GM23338 (cell line): ENCODE data around the gene EXO5. TPM values are rescaled to one million over a fixed set of nuclear protein-coding genes. Genes with fewer than 3 reads are reported as not detected.

Source experiments
- ATAC-seq: fragments of 200-7000 bp; cut with Tn5 transposase; 3 replicates; pipeline ENCODE4 v1.9.1; 2020
- DNase-seq: peaks from one replicate; pipeline ENCODE4 v3.0.0-alpha.2; 2015; ENCODE audit warnings: low spot score
- H2AFZ ChIP-seq: fragments of 200-600 bp; sonication (generic); 2 replicates; pipeline ENCODE4 v1.8.0; 2016; ENCODE audit warnings: antibody characterized with exemption, mild to moderate bottlenecking, moderate library complexity
- H3F3A ChIP-seq: fragments of 200-600 bp; sonication (generic); replicated peaks from 2 replicates; pipeline ENCODE4 v1.8.0; 2017; ENCODE audit warnings: antibody characterized with exemption, mixed run types, low read depth
- H3K27ac ChIP-seq: fragments of 200-600 bp; sonication (generic); 2 replicates; pipeline ENCODE4 v1.6.1; 2016; ENCODE audit warnings: low read depth
- H3K27me3 ChIP-seq: fragments of 200-600 bp; sonication (generic); 2 replicates; pipeline ENCODE4 v1.8.0; 2016; ENCODE audit warnings: mild to moderate bottlenecking, mixed run types, moderate library complexity; ENCODE audit not compliant: insufficient read depth
- H3K36me3 ChIP-seq: fragments of 200-600 bp; sonication (generic); 2 replicates; pipeline ENCODE4 v1.8.0; 2016; ENCODE audit warnings: mild to moderate bottlenecking; ENCODE audit not compliant: insufficient read depth
- H3K4me1 ChIP-seq: fragments of 200-600 bp; sonication (generic); 2 replicates; pipeline ENCODE4 v1.8.0; 2016; ENCODE audit warnings: mild to moderate bottlenecking, moderate library complexity; ENCODE audit not compliant: insufficient read depth
- H3K4me2 ChIP-seq: fragments of 200-600 bp; sonication (generic); 2 replicates; pipeline ENCODE4 v1.7.1; 2017; ENCODE audit warnings: mixed run types
- H3K4me3 ChIP-seq: fragments of 200-600 bp; sonication (generic); 2 replicates; pipeline ENCODE4 v1.6.1; 2016; ENCODE audit warnings: mixed run types
- H3K79me2 ChIP-seq: fragments of 200-600 bp; sonication (generic); replicated peaks from 2 replicates; pipeline ENCODE4 v1.8.0; 2017; ENCODE audit warnings: mild to moderate bottlenecking; ENCODE audit not compliant: insufficient read depth
- H3K9me2 ChIP-seq: fragments of 200-600 bp; sonication (generic); 2 replicates; pipeline ENCODE4 v1.8.0; 2017; ENCODE audit not compliant: insufficient read depth
- H4K20me1 ChIP-seq: fragments of 200-600 bp; sonication (generic); replicated peaks from 2 replicates; pipeline ENCODE4 v1.8.0; 2017; ENCODE audit warnings: mild to moderate bottlenecking; ENCODE audit not compliant: insufficient read depth
- H3K27ac Mint-ChIP-seq: 2 replicates; pipeline ENCODE4 v1.8.0; 2020; ENCODE audit warnings: inconsistent platforms, mild to moderate bottlenecking, moderate library complexity, mixed read lengths
- H3K27me3 Mint-ChIP-seq: 3 replicates; pipeline ENCODE4 v1.8.0; 2022; ENCODE audit warnings: low read depth, mild to moderate bottlenecking, moderate library complexity, mixed read lengths, inconsistent platforms; ENCODE audit not compliant: insufficient read depth, poor library complexity
- H3K36me3 Mint-ChIP-seq: 3 replicates; pipeline ENCODE4 v1.8.0; 2021; ENCODE audit warnings: low read depth, mild to moderate bottlenecking, inconsistent platforms, moderate library complexity, mixed read lengths
- H3K4me1 Mint-ChIP-seq: 3 replicates; pipeline ENCODE4 v1.8.0; 2020; ENCODE audit warnings: mild to moderate bottlenecking, inconsistent platforms, mixed read lengths
- H3K4me3 Mint-ChIP-seq: 3 replicates; pipeline ENCODE4 v1.8.0; 2021; ENCODE audit warnings: moderate library complexity, mild to moderate bottlenecking, inconsistent platforms, mixed read lengths
- H3K9me3 Mint-ChIP-seq: 3 replicates; pipeline ENCODE4 v1.8.0; 2020; ENCODE audit warnings: moderate library complexity, mild to moderate bottlenecking, inconsistent platforms, mixed read lengths
- CREB1 ChIP-seq: fragments of 250-450 bp; sonication (Bioruptor Pico); IDR thresholded peaks from 2 replicates; pipeline ENCODE4 v1.5.0; 2020; ENCODE audit warnings: low read depth, mild to moderate bottlenecking, moderate library complexity
- EZH2 ChIP-seq: fragments of 200-600 bp; sonication (generic); IDR thresholded peaks from one replicate; pipeline ENCODE4 v1.8.0; 2017; ENCODE audit warnings: antibody characterized with exemption, mild to moderate bottlenecking, low read depth; ENCODE audit not compliant: unreplicated experiment
- EZH2phosphoT487 ChIP-seq: fragments of 200-600 bp; sonication (generic); IDR thresholded peaks from one replicate; pipeline ENCODE4 v1.8.1; 2018; ENCODE audit warnings: antibody characterized with exemption; ENCODE audit not compliant: unreplicated experiment
- JUNB ChIP-seq: IDR thresholded peaks from one replicate; pipeline ENCODE4 v1.6.1; 2016; ENCODE audit warnings: antibody characterized with exemption; ENCODE audit not compliant: unreplicated experiment
- NANOG ChIP-seq: IDR thresholded peaks from 2 replicates; pipeline ENCODE4 v1.6.1; 2016; ENCODE audit warnings: antibody characterized with exemption, borderline replicate concordance
- POLR2AphosphoS5 ChIP-seq: IDR thresholded peaks from 2 replicates; pipeline ENCODE4 v1.6.1; 2016; ENCODE audit warnings: antibody characterized with exemption, low read depth
- STAT1 ChIP-seq: IDR thresholded peaks from one replicate; pipeline ENCODE4 v1.6.1; 2016; ENCODE audit warnings: antibody characterized with exemption; ENCODE audit not compliant: unreplicated experiment
- ZNF114 ChIP-seq: fragments of 250-450 bp; sonication (Bioruptor Pico); IDR thresholded peaks from 2 replicates; pipeline ENCODE4 v1.5.0; 2020; ENCODE audit warnings: mild to moderate bottlenecking, moderate library complexity
- ZNF331 ChIP-seq: fragments of 250-450 bp; sonication (Bioruptor Pico); IDR thresholded peaks from 2 replicates; pipeline ENCODE4 v1.5.0; 2020; ENCODE audit warnings: low read depth, mild to moderate bottlenecking, moderate library complexity
- polyA plus RNA-seq: library from polyadenylated mRNA; unstranded; fragments of >200 nt; fragmentation: Nextera tagmentation; extraction: Ambion mirVana; gene quantifications from 2 replicates; pipeline ENCODE4 v1.2.1, GENCODE V29; 2016
- total RNA-seq: library from RNA; depleted of rRNA; stranded (reverse); fragments of >200 nt; shearing (Covaris generic); gene quantifications from 2 replicates; pipeline ENCODE4 v1.2.3, GENCODE V29; 2014
- TF ChIP-seq, protein P1 (sequence below), 2 experiments: fragments of 200-600 bp in 1 of 2; sonication (generic) in 1 of 2; conservative IDR thresholded peaks; 2 replicates each; pipeline versions ENCODE4 v1.5.1 to v1.6.1; 2016 to 2017; ENCODE audit warnings: antibody characterized with exemption in 2 of 2, low read depth in 2 of 2, mild to moderate bottlenecking in 2 of 2, moderate library complexity in 1 of 2
- TF ChIP-seq, protein P2 (sequence below): IDR thresholded peaks from 2 replicates; pipeline ENCODE4 v1.6.1; 2016; ENCODE audit warnings: antibody characterized with exemption
- TF ChIP-seq, protein P3 (sequence below): IDR thresholded peaks from one replicate; pipeline ENCODE4 v1.6.1; 2018; ENCODE audit warnings: antibody characterized with exemption; ENCODE audit not compliant: unreplicated experiment

EXO5 gene
- total and polyA plus RNA-seq, 2 experiments from 2014 or later = 4.4 to 7.2 TPM

DNA sequence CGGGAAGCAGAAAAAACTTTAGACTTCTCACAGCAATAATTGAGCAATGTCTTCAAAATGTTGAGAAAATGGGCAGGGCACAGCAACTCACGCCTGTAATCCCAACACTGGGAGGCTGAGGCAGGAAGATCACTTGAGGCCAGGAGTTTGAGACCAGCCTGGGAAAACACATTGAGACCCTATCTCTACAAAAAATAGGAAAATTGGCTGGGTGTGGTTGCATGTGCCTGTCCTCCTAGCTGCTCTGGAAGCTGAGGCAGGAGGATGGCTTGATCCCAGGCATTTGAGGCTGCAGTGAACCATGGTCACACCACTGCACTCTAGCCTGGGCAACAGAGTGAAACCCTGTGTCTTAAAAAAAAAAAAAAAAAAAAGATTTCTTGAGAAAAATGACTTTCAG lies 39.2 kb upstream of the EXO5 start:
- no peak overlapping the region for H3K27ac ChIP-seq
- TF ChIP-seq CREB1 (CRISPR knock-in tag) = no peak
- no peaks in the 10 kb centered on the region for H4K20me1 ChIP-seq
- no peaks in the 10 kb centered on the region for H3K9me2 ChIP-seq
- no peaks in the 10 kb centered on the region for H3K27me3 ChIP-seq
- H3K79me2 ChIP-seq = no peaks in the 10 kb centered on the region
- no peak overlapping the region for H2AFZ ChIP-seq
- no peaks in the 10 kb centered on the region for H3K4me1 Mint-ChIP-seq
- H3K36me3 ChIP-seq = peaks cover 29% of the 10 kb centered on the region; the same call in 1 of the 2 replicates
- peaks cover 64% of the 10 kb centered on the region for H3K36me3 Mint-ChIP-seq
- ATAC-seq (no peak), DNase-seq (no peak)
- H3K27ac Mint-ChIP-seq = no peak overlapping the region
- no peaks in the 10 kb centered on the region for H3K4me1 ChIP-seq
- H3F3A ChIP-seq = no peaks in the 10 kb centered on the region
- H3K9me3 Mint-ChIP-seq = peaks cover 95% of the 10 kb centered on the region
- no peak overlapping the region for H3K4me3 ChIP-seq
- no peak overlapping the region for H3K4me3 Mint-ChIP-seq
- H3K27me3 Mint-ChIP-seq = peaks cover 8% of the 10 kb centered on the region
- H3K4me2 ChIP-seq = no peak overlapping the region

DNA sequence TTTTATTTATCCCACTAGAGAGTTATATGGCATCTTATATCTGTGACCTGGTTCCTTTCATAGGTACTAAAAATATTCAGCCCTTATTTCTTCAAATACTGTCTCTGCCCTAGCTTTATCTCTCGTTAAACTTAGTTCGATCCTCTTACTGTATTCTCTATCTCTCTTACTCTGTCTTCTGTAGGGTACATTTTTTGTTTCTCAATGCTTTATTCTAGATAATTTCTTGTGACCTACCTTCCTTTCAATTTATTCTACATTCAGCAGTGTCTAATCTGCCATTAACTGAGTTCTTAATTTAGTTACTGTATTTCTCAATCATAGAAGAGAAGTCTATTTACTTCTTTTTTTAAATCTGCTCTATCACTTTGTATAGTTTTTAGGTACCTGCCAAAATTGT lies 33.3 kb upstream of the EXO5 start:
- peaks cover 12% of the 10 kb centered on the region for H3K27me3 Mint-ChIP-seq
- H3K36me3 Mint-ChIP-seq = peaks cover 18% of the 10 kb centered on the region
- Histone ChIP-seq H4K20me1 (peaks cover 4% of the 10 kb centered on the region; the same call in 1 of the 2 replicates), H3K27ac (no peak overlapping the region), H3K4me3 (no peak overlapping the region), H3K9me2 (no peaks in the 10 kb centered on the region), H3K4me2 (no peak overlapping the region), H3K79me2 (no peaks in the 10 kb centered on the region), H3K4me1 (no peaks in the 10 kb centered on the region; the same call in 1 of the 2 replicates), H2AFZ (no peak overlapping the region), H3K27me3 (0 out of 2 replicates have a peak, but pooled peaks cover 8% of the 10 kb centered on the region), H3F3A (no peaks in the 10 kb centered on the region), H3K36me3 (no peaks in the 10 kb centered on the region)
- H3K4me1 Mint-ChIP-seq = peaks cover 15% of the 10 kb centered on the region
- H3K4me3 Mint-ChIP-seq = no peak overlapping the region
- DNase-seq (no peak), ATAC-seq (no peak)
- H3K9me3 Mint-ChIP-seq = peaks cover 60% of the 10 kb centered on the region
- H3K27ac Mint-ChIP-seq = no peak overlapping the region
- TF ChIP-seq EZH2 = no peak
- TF ChIP-seq, protein P1, sequence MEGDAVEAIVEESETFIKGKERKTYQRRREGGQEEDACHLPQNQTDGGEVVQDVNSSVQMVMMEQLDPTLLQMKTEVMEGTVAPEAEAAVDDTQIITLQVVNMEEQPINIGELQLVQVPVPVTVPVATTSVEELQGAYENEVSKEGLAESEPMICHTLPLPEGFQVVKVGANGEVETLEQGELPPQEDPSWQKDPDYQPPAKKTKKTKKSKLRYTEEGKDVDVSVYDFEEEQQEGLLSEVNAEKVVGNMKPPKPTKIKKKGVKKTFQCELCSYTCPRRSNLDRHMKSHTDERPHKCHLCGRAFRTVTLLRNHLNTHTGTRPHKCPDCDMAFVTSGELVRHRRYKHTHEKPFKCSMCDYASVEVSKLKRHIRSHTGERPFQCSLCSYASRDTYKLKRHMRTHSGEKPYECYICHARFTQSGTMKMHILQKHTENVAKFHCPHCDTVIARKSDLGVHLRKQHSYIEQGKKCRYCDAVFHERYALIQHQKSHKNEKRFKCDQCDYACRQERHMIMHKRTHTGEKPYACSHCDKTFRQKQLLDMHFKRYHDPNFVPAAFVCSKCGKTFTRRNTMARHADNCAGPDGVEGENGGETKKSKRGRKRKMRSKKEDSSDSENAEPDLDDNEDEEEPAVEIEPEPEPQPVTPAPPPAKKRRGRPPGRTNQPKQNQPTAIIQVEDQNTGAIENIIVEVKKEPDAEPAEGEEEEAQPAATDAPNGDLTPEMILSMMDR (conservative IDR thresholded peaks at IDR 0.05; ENCODE audit: low read depth in 2 of 2) = no peak
- no peak for TF ChIP-seq ZNF331 (CRISPR knock-in tag)
- TF ChIP-seq POLR2AphosphoS5 = no peak
- TF ChIP-seq STAT1 = no peak
- TF ChIP-seq NANOG = no peak
- TF ChIP-seq, protein P2, sequence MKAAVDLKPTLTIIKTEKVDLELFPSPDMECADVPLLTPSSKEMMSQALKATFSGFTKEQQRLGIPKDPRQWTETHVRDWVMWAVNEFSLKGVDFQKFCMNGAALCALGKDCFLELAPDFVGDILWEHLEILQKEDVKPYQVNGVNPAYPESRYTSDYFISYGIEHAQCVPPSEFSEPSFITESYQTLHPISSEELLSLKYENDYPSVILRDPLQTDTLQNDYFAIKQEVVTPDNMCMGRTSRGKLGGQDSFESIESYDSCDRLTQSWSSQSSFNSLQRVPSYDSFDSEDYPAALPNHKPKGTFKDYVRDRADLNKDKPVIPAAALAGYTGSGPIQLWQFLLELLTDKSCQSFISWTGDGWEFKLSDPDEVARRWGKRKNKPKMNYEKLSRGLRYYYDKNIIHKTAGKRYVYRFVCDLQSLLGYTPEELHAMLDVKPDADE = no peak
- TF ChIP-seq JUNB = no peak
- TF ChIP-seq, protein P3, sequence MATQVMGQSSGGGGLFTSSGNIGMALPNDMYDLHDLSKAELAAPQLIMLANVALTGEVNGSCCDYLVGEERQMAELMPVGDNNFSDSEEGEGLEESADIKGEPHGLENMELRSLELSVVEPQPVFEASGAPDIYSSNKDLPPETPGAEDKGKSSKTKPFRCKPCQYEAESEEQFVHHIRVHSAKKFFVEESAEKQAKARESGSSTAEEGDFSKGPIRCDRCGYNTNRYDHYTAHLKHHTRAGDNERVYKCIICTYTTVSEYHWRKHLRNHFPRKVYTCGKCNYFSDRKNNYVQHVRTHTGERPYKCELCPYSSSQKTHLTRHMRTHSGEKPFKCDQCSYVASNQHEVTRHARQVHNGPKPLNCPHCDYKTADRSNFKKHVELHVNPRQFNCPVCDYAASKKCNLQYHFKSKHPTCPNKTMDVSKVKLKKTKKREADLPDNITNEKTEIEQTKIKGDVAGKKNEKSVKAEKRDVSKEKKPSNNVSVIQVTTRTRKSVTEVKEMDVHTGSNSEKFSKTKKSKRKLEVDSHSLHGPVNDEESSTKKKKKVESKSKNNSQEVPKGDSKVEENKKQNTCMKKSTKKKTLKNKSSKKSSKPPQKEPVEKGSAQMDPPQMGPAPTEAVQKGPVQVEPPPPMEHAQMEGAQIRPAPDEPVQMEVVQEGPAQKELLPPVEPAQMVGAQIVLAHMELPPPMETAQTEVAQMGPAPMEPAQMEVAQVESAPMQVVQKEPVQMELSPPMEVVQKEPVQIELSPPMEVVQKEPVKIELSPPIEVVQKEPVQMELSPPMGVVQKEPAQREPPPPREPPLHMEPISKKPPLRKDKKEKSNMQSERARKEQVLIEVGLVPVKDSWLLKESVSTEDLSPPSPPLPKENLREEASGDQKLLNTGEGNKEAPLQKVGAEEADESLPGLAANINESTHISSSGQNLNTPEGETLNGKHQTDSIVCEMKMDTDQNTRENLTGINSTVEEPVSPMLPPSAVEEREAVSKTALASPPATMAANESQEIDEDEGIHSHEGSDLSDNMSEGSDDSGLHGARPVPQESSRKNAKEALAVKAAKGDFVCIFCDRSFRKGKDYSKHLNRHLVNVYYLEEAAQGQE = no peak
- TF ChIP-seq EZH2phosphoT487 = no peak
- no peak for TF ChIP-seq ZNF114 (CRISPR knock-in tag)
